Kidney (tissue), 14 donors: ENCODE data around the gene GNA14. TPM values are rescaled to one million over a fixed set of nuclear protein-coding genes. Genes with fewer than 3 reads are reported as not detected.

Experiments used
- DNase-seq, 5 donors: peaks; one replicate each; pipeline ENCODE4 v3.0.0-alpha.2; 2013 to 2020
- FAIRE-seq: peaks from 2 replicates; lab custom pipeline; 2012; peaks lifted over from hg19 to GRCh38; lab: Jason Lieb, UNC
- H3K27ac ChIP-seq, 2 donors: one replicate each; pipeline ENCODE4 v1.7.0; 2013; ENCODE audit warnings: low read depth in 2 of 2, low read length in 2 of 2, inconsistent platforms in 1 of 2
- H3K27me3 ChIP-seq: one replicate; pipeline ENCODE4 v1.7.1; 2013; ENCODE audit warnings: low read length, inconsistent platforms; ENCODE audit not compliant: control insufficient read depth, insufficient read depth
- H3K36me3 ChIP-seq, 3 donors: one replicate each; pipeline versions ENCODE4 v1.7.0 to v1.7.1; 2013; ENCODE audit warnings: low read length in 3 of 3, control low read depth in 1 of 3, inconsistent platforms in 1 of 3; ENCODE audit not compliant: insufficient read depth in 3 of 3, control insufficient read depth in 2 of 3
- H3K4me1 ChIP-seq, 3 donors: one replicate each; pipeline versions ENCODE4 v1.7.0 to v1.7.1; 2013; ENCODE audit warnings: low read length in 3 of 3, inconsistent platforms in 1 of 3, low read depth in 1 of 3; ENCODE audit not compliant: control insufficient read depth in 2 of 3, insufficient read depth in 2 of 3
- H3K4me3 ChIP-seq, 3 donors: one replicate each; pipeline versions ENCODE4 v1.7.0 to v1.8.1; 2013; ENCODE audit warnings: low read length in 3 of 3, control low read depth in 1 of 3, inconsistent platforms in 1 of 3
- H3K9ac ChIP-seq, 3 donors: one replicate each; pipeline versions ENCODE4 v1.7.0 to v1.7.1; 2013; ENCODE audit warnings: low read length in 3 of 3, control low read depth in 1 of 3, inconsistent platforms in 1 of 3
- H3K9me3 ChIP-seq, 3 donors: one replicate each; pipeline versions ENCODE4 v1.7.0 to v1.7.1; 2013; ENCODE audit warnings: low read length in 3 of 3, control low read depth in 1 of 3, inconsistent platforms in 1 of 3; ENCODE audit not compliant: control insufficient read depth in 2 of 3, insufficient read depth in 1 of 3
- CTCF ChIP-seq: IDR thresholded peaks from 3 replicates; pipeline ENCODE4 v1.5.1; 2012; ENCODE audit warnings: mild to moderate bottlenecking, moderate library complexity, borderline replicate concordance; ENCODE audit not compliant: insufficient read depth; ENCODE audit errors: extremely low read depth
- intact Hi-C: fragments of 100-400 bp; cut with DNase I; formaldehyde crosslinking; loops from one replicate; pipeline ENCODE4 v1.11.1; 2022
- polyA plus RNA-seq: library from polyadenylated mRNA; stranded (reverse); fragments of 350-450 nt; fragmentation: Illumina TruSeq; extraction: RNeasy Lipid Tissue Mini Kit (QIAGEN cat#74804); gene quantifications from one replicate; pipeline ENCODE4 v1.2.3, GENCODE V29; 2014; ENCODE audit warnings: low read depth, low replicate concordance; ENCODE audit not compliant: insufficient read depth
- total RNA-seq: library from RNA; stranded (reverse); fragmentation: NEBNext Ultra II Directional; extraction: Animal tissue kit (Norgen Biotek cat#: 25700); gene quantifications from one replicate; pipeline ENCODE4 v1.2.1, GENCODE V29; 2021
- donor health status: control.
- donor health status: control.
- donor health status: control.
- donor health status: control.
- donor health status: control.
- donor health status: DM: yes; HTN: yes; CAD: no.
- donor health status: Normal renal cell carcinoma (clear cell type).

The GNA14 gene
- total and polyA plus RNA-seq, 2 donors from 2014 or later = 6.5 to 10.4 TPM

GRCh38 chr9:77533671-77534070, 114.5 kb downstream of the GNA14 start:
- Histone ChIP-seq H3K27ac (no peak overlapping the region), H3K4me1 (no peaks in the 10 kb centered on the region), H3K36me3 (no peaks in the 10 kb centered on the region), H3K27me3 (no peaks in the 10 kb centered on the region), H3K9ac (no peak overlapping the region), H3K9me3 (no peaks in the 10 kb centered on the region), H3K4me3 (no peak overlapping the region)
- no peak for TF ChIP-seq CTCF
- intact Hi-C loops = no loop called here
- no peak for DNase-seq
- FAIRE-seq = no peak

GRCh38 chr9:77532607-77533006, 115.5 kb downstream of the GNA14 start:
- Histone ChIP-seq H3K27me3 (no peaks in the 10 kb centered on the region), H3K9me3 (no peaks in the 10 kb centered on the region), H3K9ac (no peak overlapping the region), H3K36me3 (no peaks in the 10 kb centered on the region), H3K4me1 (no peaks in the 10 kb centered on the region), H3K4me3 (no peak overlapping the region), H3K27ac (no peak overlapping the region)
- DNase-seq (no peak), FAIRE-seq (no peak)
- TF ChIP-seq CTCF = no peak
- intact Hi-C loops = no loop called here

- no peaks in the 10 kb centered on the region for H3K9me3 ChIP-seq
- intact Hi-C loops = no loop called here
- no peaks in the 10 kb centered on the region for H3K27me3 ChIP-seq
- no peak overlapping the region for H3K9ac ChIP-seq
- H3K36me3 ChIP-seq = no peaks in the 10 kb centered on the region
- FAIRE-seq (no peak), DNase-seq (no peak)
- H3K27ac ChIP-seq = no peak overlapping the region
- no peak overlapping the region for H3K4me3 ChIP-seq
- TF ChIP-seq CTCF = no peak
- H3K4me1 ChIP-seq = no peaks in the 10 kb centered on the region
Observed at GRCh38 chr9:77531400-77531799, 116.7 kb downstream of the GNA14 start.

- H3K4me1 ChIP-seq = peaks cover 0 to 5% (median 0%) of the 10 kb centered on the region in 3 donors
- H3K27me3 ChIP-seq = no peaks in the 10 kb centered on the region
- no peak overlapping the region for H3K27ac ChIP-seq
- DNase-seq (peak in 2 of 5 donors; percentile 42 to 66), FAIRE-seq (peak; percentile 21)
- intact Hi-C loops = no loop called here
- no peaks in the 10 kb centered on the region for H3K36me3 ChIP-seq
- no peak overlapping the region for H3K4me3 ChIP-seq
- H3K9me3 ChIP-seq = no peaks in the 10 kb centered on the region
- H3K9ac ChIP-seq = no peak overlapping the region
- no peak for TF ChIP-seq CTCF
Observed at GRCh38 chr9:77523891-77524290, 124.2 kb downstream of the GNA14 start.
